ENCODE data around the gene PDZD8. TPM values are rescaled to one million over a fixed set of nuclear protein-coding genes. Genes with fewer than 3 reads are reported as not detected.

The PDZD8 gene
- total and polyA plus RNA-seq, 4 experiments from 2014 or later: 3.6 to 15.0 (median 11.4) TPM

GRCh38 chr10:117355072-117355471, 20.2 kb downstream of the PDZD8 start:
- Histone ChIP-seq H3K27ac (ENCODE audit: low read depth, low read length) (no peak overlapping the region), H3K9me3 (ENCODE audit: control insufficient read depth in 1 of 2, low read length in 2 of 2) (no peaks in the 10 kb centered on the region), H3K4me1 (ENCODE audit: insufficient read depth, low read length) (peaks cover 37% of the 10 kb centered on the region), H3K4me3 (ENCODE audit: low read length in 2 of 2) (no peak overlapping the region), H3K36me3 (ENCODE audit: insufficient read depth, low read length) (no peaks in the 10 kb centered on the region), H3K27me3 (ENCODE audit: insufficient read depth, low read length) (no peaks in the 10 kb centered on the region)
- intact Hi-C loops (cut with micrococcal nuclease): no loop called here
- DNase-seq: no peak
- H3K27me3 Mint-ChIP-seq: no peaks in the 10 kb centered on the region
- peaks cover 30 to 50% (median 41%) of the 10 kb centered on the region in 4 donors for H3K4me1 Mint-ChIP-seq
- H3K4me3 Mint-ChIP-seq: no peak overlapping the region
- ChIA-PET CTCF (ENCODE audit: partially characterized antibody) (no interaction called here), POLR2A (ENCODE audit: partially characterized antibody) (interaction anchor here (1.1 kb wide), 1 partner anchor 16 kb away, joined by 4 read pairs; no protein-coding TSS in a partner anchor)
- peaks cover 0 to 3% of the 10 kb centered on the region in 2 donors for H3K36me3 Mint-ChIP-seq
- H3K27ac Mint-ChIP-seq: no peak overlapping the region
- H3K9me3 Mint-ChIP-seq: no peaks in the 10 kb centered on the region

GRCh38 chr10:117353684-117354083, 21.6 kb downstream of the PDZD8 start:
- Histone ChIP-seq H3K4me3 (ENCODE audit: low read length in 2 of 2) (no peak overlapping the region), H3K9me3 (ENCODE audit: control insufficient read depth in 1 of 2, low read length in 2 of 2) (no peaks in the 10 kb centered on the region), H3K4me1 (ENCODE audit: insufficient read depth, low read length) (peaks cover 37% of the 10 kb centered on the region), H3K36me3 (ENCODE audit: insufficient read depth, low read length) (no peaks in the 10 kb centered on the region), H3K27ac (ENCODE audit: low read depth, low read length) (no peak overlapping the region), H3K27me3 (ENCODE audit: insufficient read depth, low read length) (no peaks in the 10 kb centered on the region)
- Mint-ChIP-seq H3K9me3 (no peaks in the 10 kb centered on the region), H3K4me1 (peaks cover 35 to 53% (median 45%) of the 10 kb centered on the region in 4 donors), H3K36me3 (peaks cover 0 to 3% of the 10 kb centered on the region in 2 donors), H3K27ac (peak overlapping the region in 2 of 7 donors; percentile 48 to 61), H3K27me3 (no peaks in the 10 kb centered on the region), H3K4me3 (peak overlapping the region in 6 of 8 donors; percentile 1 to 69 (median 34))
- DNase-seq: no peak
- ChIA-PET CTCF (ENCODE audit: partially characterized antibody) (no interaction called here), POLR2A (ENCODE audit: partially characterized antibody) (no interaction called here)
- intact Hi-C loops (cut with micrococcal nuclease): no loop called here

GRCh38 chr10:117352724-117353123, 22.5 kb downstream of the PDZD8 start:
- no peak for DNase-seq
- ChIA-PET CTCF (ENCODE audit: partially characterized antibody) (no interaction called here), POLR2A (ENCODE audit: partially characterized antibody) (no interaction called here)
- Histone ChIP-seq H3K4me3 (ENCODE audit: low read length in 2 of 2) (no peak overlapping the region), H3K36me3 (ENCODE audit: insufficient read depth, low read length) (no peaks in the 10 kb centered on the region), H3K27me3 (ENCODE audit: insufficient read depth, low read length) (no peaks in the 10 kb centered on the region), H3K27ac (ENCODE audit: low read depth, low read length) (no peak overlapping the region), H3K4me1 (ENCODE audit: insufficient read depth, low read length) (peaks cover 37% of the 10 kb centered on the region), H3K9me3 (ENCODE audit: control insufficient read depth in 1 of 2, low read length in 2 of 2) (no peaks in the 10 kb centered on the region)
- H3K4me1 Mint-ChIP-seq: peaks cover 39 to 54% (median 46%) of the 10 kb centered on the region in 4 donors
- no peak overlapping the region for H3K27ac Mint-ChIP-seq
- intact Hi-C loops (cut with micrococcal nuclease): no loop called here
- peak overlapping the region in 2 of 8 donors; percentile 22 to 47 for H3K4me3 Mint-ChIP-seq
- peaks cover 0 to 3% of the 10 kb centered on the region in 2 donors for H3K36me3 Mint-ChIP-seq
- H3K9me3 Mint-ChIP-seq: no peaks in the 10 kb centered on the region
- no peaks in the 10 kb centered on the region for H3K27me3 Mint-ChIP-seq

GRCh38 chr10:117351996-117352395, 23.2 kb downstream of the PDZD8 start:
- Mint-ChIP-seq H3K4me3 (no peak overlapping the region), H3K27ac (no peak overlapping the region)
- POLR2A ChIA-PET (ENCODE audit: partially characterized antibody): interaction anchor here (0.6 kb wide), 1 partner anchor 16 kb away, joined by 3 read pairs; no protein-coding TSS in a partner anchor

GRCh38 chr10:117351558-117351957, 23.7 kb downstream of the PDZD8 start:
- no peak overlapping the region for H3K4me3 ChIP-seq (ENCODE audit: low read length in 2 of 2)
- Mint-ChIP-seq H3K4me1 (peaks cover 42 to 64% (median 53%) of the 10 kb centered on the region in 4 donors), H3K9me3 (no peaks in the 10 kb centered on the region), H3K27ac (no peak overlapping the region), H3K36me3 (peaks cover 2 to 3% of the 10 kb centered on the region in 2 donors), H3K4me3 (no peak overlapping the region), H3K27me3 (no peaks in the 10 kb centered on the region)
- H3K9me3 ChIP-seq (ENCODE audit: control insufficient read depth in 1 of 2, low read length in 2 of 2): no peaks in the 10 kb centered on the region
- ChIA-PET POLR2A (ENCODE audit: partially characterized antibody) (no interaction called here), CTCF (ENCODE audit: partially characterized antibody) (no interaction called here)
- no peaks in the 10 kb centered on the region for H3K36me3 ChIP-seq (ENCODE audit: insufficient read depth, low read length)
- H3K4me1 ChIP-seq (ENCODE audit: insufficient read depth, low read length): peaks cover 37% of the 10 kb centered on the region
- no peak for DNase-seq
- intact Hi-C loops (cut with micrococcal nuclease): no loop called here
- H3K27me3 ChIP-seq (ENCODE audit: insufficient read depth, low read length): no peaks in the 10 kb centered on the region
- no peak overlapping the region for H3K27ac ChIP-seq (ENCODE audit: low read depth, low read length)

More at GRCh38 chr10:117351996-117352395, 23.2 kb downstream of the PDZD8 start:
- Histone ChIP-seq H3K4me3 (ENCODE audit: low read length in 2 of 2) (no peak overlapping the region), H3K27me3 (ENCODE audit: insufficient read depth, low read length) (no peaks in the 10 kb centered on the region), H3K27ac (ENCODE audit: low read depth, low read length) (no peak overlapping the region), H3K9me3 (ENCODE audit: control insufficient read depth in 1 of 2, low read length in 2 of 2) (no peaks in the 10 kb centered on the region), H3K36me3 (ENCODE audit: insufficient read depth, low read length) (no peaks in the 10 kb centered on the region), H3K4me1 (ENCODE audit: insufficient read depth, low read length) (peaks cover 37% of the 10 kb centered on the region)
- CTCF ChIA-PET (ENCODE audit: partially characterized antibody): no interaction called here
- Mint-ChIP-seq H3K9me3 (no peaks in the 10 kb centered on the region), H3K36me3 (peaks cover 2 to 3% of the 10 kb centered on the region in 2 donors), H3K27me3 (no peaks in the 10 kb centered on the region), H3K4me1 (peaks cover 41 to 60% (median 50%) of the 10 kb centered on the region in 4 donors)
- intact Hi-C loops (cut with micrococcal nuclease): no loop called here
- no peak for DNase-seq

GRCh38 chr10:117350909-117351308, 24.3 kb downstream of the PDZD8 start:
- intact Hi-C loops (cut with micrococcal nuclease): no loop called here
- ChIA-PET POLR2A (ENCODE audit: partially characterized antibody) (no interaction called here), CTCF (ENCODE audit: partially characterized antibody) (no interaction called here)
- no peak for DNase-seq
- peaks cover 2 to 3% of the 10 kb centered on the region in 2 donors for H3K36me3 Mint-ChIP-seq
- H3K4me1 ChIP-seq (ENCODE audit: insufficient read depth, low read length): peaks cover 37% of the 10 kb centered on the region
- no peaks in the 10 kb centered on the region for H3K36me3 ChIP-seq (ENCODE audit: insufficient read depth, low read length)
- no peak overlapping the region for H3K4me3 Mint-ChIP-seq
- peak overlapping the region in 2 of 7 donors; percentile 14 to 33 for H3K27ac Mint-ChIP-seq
- no peak overlapping the region for H3K4me3 ChIP-seq (ENCODE audit: low read length in 2 of 2)
- no peaks in the 10 kb centered on the region for H3K27me3 ChIP-seq (ENCODE audit: insufficient read depth, low read length)
- peaks cover 41 to 66% (median 53%) of the 10 kb centered on the region in 4 donors for H3K4me1 Mint-ChIP-seq
- no peaks in the 10 kb centered on the region for H3K9me3 ChIP-seq (ENCODE audit: control insufficient read depth in 1 of 2, low read length in 2 of 2)
- no peaks in the 10 kb centered on the region for H3K27me3 Mint-ChIP-seq
- no peak overlapping the region for H3K27ac ChIP-seq (ENCODE audit: low read depth, low read length)
- H3K9me3 Mint-ChIP-seq: no peaks in the 10 kb centered on the region

GRCh38 chr10:117348236-117348635, 27.0 kb downstream of the PDZD8 start:
- H3K4me1 Mint-ChIP-seq: peaks cover 33 to 63% (median 48%) of the 10 kb centered on the region in 4 donors
- Histone ChIP-seq H3K27ac (ENCODE audit: low read depth, low read length) (no peak overlapping the region), H3K27me3 (ENCODE audit: insufficient read depth, low read length) (no peaks in the 10 kb centered on the region), H3K9me3 (ENCODE audit: control insufficient read depth in 1 of 2, low read length in 2 of 2) (no peaks in the 10 kb centered on the region), H3K36me3 (ENCODE audit: insufficient read depth, low read length) (no peaks in the 10 kb centered on the region), H3K4me3 (ENCODE audit: low read length in 2 of 2) (no peak overlapping the region), H3K4me1 (ENCODE audit: insufficient read depth, low read length) (peaks cover 24% of the 10 kb centered on the region)
- intact Hi-C loops (cut with micrococcal nuclease): no loop called here
- no peak for DNase-seq
- no peaks in the 10 kb centered on the region for H3K27me3 Mint-ChIP-seq
- no peak overlapping the region for H3K4me3 Mint-ChIP-seq
- no peaks in the 10 kb centered on the region for H3K9me3 Mint-ChIP-seq
- ChIA-PET POLR2A (ENCODE audit: partially characterized antibody) (no interaction called here), CTCF (ENCODE audit: partially characterized antibody) (no interaction called here)
- no peak overlapping the region for H3K27ac Mint-ChIP-seq
- H3K36me3 Mint-ChIP-seq: peaks cover 2 to 3% of the 10 kb centered on the region in 2 donors

Measured in CD4-positive, alpha-beta memory T cell (primary cell).